Esophagus squamous epithelium (tissue), 4 donors: ENCODE measurements around the gene HAUS7.

Source experiments
- POLR2A ChIP-seq, 4 donors: fragments of 450-650 bp; IDR thresholded peaks; one replicate each; pipeline ENCODE4 v1.6.1; 2017; ENCODE audit warnings: antibody characterized with exemption in 4 of 4, mild to moderate bottlenecking in 4 of 4, moderate library complexity in 3 of 4
- TF ChIP-seq, protein P1 (sequence below), 6 experiments: fragments of 450-650 bp in 4 of 6; fragments of 200-600 bp in 2 of 6; sonication (generic) in 2 of 6; IDR thresholded peaks; one replicate each; pipeline ENCODE4 v1.5.1; 2016 to 2019; ENCODE audit warnings: antibody characterized with exemption in 6 of 6, mild to moderate bottlenecking in 4 of 6, moderate library complexity in 4 of 6

DNA sequence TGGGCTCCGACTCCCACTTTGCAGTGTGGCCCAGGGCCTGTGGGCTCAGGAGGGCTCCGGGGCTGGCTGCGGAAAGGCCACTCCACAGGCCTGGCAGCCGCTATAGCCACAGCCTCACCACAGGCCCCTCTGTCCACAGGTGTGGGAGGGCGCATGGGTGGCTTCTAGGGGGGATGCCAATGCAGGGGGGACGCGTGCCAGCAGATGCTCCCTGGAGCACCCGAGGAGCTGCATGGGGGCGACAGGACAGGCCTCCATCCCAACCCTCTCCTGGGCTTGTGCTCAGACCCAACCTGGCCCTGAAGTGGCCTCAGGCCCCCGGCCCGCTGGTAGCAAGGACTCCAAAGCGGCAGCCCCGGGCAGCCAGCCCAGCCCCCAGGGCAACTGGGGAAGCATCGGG, 32.4 kb upstream of the HAUS7 start:
- TF ChIP-seq, protein P1, sequence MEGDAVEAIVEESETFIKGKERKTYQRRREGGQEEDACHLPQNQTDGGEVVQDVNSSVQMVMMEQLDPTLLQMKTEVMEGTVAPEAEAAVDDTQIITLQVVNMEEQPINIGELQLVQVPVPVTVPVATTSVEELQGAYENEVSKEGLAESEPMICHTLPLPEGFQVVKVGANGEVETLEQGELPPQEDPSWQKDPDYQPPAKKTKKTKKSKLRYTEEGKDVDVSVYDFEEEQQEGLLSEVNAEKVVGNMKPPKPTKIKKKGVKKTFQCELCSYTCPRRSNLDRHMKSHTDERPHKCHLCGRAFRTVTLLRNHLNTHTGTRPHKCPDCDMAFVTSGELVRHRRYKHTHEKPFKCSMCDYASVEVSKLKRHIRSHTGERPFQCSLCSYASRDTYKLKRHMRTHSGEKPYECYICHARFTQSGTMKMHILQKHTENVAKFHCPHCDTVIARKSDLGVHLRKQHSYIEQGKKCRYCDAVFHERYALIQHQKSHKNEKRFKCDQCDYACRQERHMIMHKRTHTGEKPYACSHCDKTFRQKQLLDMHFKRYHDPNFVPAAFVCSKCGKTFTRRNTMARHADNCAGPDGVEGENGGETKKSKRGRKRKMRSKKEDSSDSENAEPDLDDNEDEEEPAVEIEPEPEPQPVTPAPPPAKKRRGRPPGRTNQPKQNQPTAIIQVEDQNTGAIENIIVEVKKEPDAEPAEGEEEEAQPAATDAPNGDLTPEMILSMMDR (IDR thresholded peaks at IDR 0.05) = no peak
- no peak for TF ChIP-seq POLR2A (IDR thresholded peaks at IDR 0.05)
